WTC11 (cell line): Measurements from ENCODE around the gene SLC5A10.
"Not testable (repeated sequence)": the region's sequence is repeated elsewhere in the genome, so short reads cannot be mapped to it uniquely, and the experiment has no call there.

Experiments
- NR2C2 ChIP-seq: sonication (generic); formaldehyde crosslinking; IDR thresholded peaks from 2 replicates; pipeline ENCODE4 v1.8.0; 2022; ENCODE audit warnings: mild to moderate bottlenecking, missing genetic modification reagents
- SMAD3 ChIP-seq: sonication (generic); formaldehyde crosslinking; IDR thresholded peaks from 2 replicates; pipeline ENCODE4 v1.8.0; 2022; ENCODE audit warnings: missing genetic modification reagents, mild to moderate bottlenecking, borderline replicate concordance
- ZNF232 ChIP-seq: sonication (generic); formaldehyde crosslinking; IDR thresholded peaks from 2 replicates; pipeline ENCODE4 v1.8.0; 2022; ENCODE audit warnings: mild to moderate bottlenecking, missing genetic modification reagents
- TF ChIP-seq, protein P1 (sequence below): fragments of 200-600 bp; IDR thresholded peaks from 2 replicates; pipeline ENCODE4 v1.8.0; 2022; ENCODE audit warnings: antibody characterized with exemption

DNA sequence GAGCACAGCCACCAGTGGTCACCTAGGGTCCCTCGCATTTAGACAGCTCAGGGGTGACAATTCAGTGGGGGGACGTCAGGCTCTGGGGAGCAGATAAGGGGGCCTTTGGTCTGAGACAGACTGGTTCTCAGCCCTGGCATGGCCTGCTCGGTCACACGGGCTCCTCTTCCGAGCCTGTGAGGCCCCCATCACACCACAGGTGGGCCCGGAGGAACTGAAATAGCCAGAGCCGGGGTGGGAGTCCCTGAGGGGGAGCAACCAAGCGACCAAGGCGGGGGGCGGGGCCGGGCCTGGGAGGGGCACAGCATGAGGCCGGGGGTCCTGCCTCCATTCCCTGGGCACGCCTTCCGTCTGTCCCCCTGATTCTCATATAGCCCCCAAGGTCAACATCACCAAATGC is 90.4 kb downstream of the SLC5A10 start:
- TF ChIP-seq, protein P1, sequence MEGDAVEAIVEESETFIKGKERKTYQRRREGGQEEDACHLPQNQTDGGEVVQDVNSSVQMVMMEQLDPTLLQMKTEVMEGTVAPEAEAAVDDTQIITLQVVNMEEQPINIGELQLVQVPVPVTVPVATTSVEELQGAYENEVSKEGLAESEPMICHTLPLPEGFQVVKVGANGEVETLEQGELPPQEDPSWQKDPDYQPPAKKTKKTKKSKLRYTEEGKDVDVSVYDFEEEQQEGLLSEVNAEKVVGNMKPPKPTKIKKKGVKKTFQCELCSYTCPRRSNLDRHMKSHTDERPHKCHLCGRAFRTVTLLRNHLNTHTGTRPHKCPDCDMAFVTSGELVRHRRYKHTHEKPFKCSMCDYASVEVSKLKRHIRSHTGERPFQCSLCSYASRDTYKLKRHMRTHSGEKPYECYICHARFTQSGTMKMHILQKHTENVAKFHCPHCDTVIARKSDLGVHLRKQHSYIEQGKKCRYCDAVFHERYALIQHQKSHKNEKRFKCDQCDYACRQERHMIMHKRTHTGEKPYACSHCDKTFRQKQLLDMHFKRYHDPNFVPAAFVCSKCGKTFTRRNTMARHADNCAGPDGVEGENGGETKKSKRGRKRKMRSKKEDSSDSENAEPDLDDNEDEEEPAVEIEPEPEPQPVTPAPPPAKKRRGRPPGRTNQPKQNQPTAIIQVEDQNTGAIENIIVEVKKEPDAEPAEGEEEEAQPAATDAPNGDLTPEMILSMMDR, result not testable (repeated sequence)
- not testable (repeated sequence) for TF ChIP-seq SMAD3 (CRISPR knock-in tag); NR2C2; ZNF232 (CRISPR knock-in tag)
